Panc1 (cell line): ENCODE measurements around the gene THRB. TPM values are rescaled to one million over a fixed set of nuclear protein-coding genes. Genes with fewer than 3 reads are reported as not detected.

Experiments used
- ATAC-seq: fragments of 200-7000 bp; cut with Tn5 transposase; 2 replicates; pipeline ENCODE4 v1.9.1; 2020; ENCODE audit warnings: mild to moderate bottlenecking, moderate library complexity
- BruUV-seq: library from RNA; stranded (reverse); fragments of 400-500 nt; replicated peaks from 2 replicates; lab custom pipeline; 2021; lab: Mats Ljungman, UMichigan
- CTCF ChIA-PET: fragments of 300-600 bp; sonication (Branson Sonifier 250); formaldehyde crosslinking; loops from one replicate; lab custom pipeline; 2022; ENCODE audit warnings: antibody characterized with exemption; lab: Charles Lee
- POLR2A ChIA-PET: fragments of 300-600 bp; sonication (Branson Sonifier 250); formaldehyde crosslinking; loops from one replicate; lab custom pipeline; 2022; ENCODE audit warnings: antibody characterized with exemption; lab: Charles Lee
- DNase-seq: peaks from one replicate; pipeline ENCODE4 v3.0.0-alpha.2; 2010; ENCODE audit warnings: low read depth, low spot score
- H3K27ac ChIP-seq: 2 replicates; pipeline ENCODE4 v1.5.1; 2011; ENCODE audit warnings: mild to moderate bottlenecking, low read length, inconsistent platforms
- H3K27me3 ChIP-seq: fragments of 200-500 bp; sonication (Bioruptor generic); 2 replicates; pipeline ENCODE4 v1.6.0; 2014; ENCODE audit warnings: low read length, inconsistent platforms; ENCODE audit not compliant: control insufficient read depth, insufficient read depth
- H3K36me3 ChIP-seq: fragments of 200-500 bp; sonication (Bioruptor generic); 2 replicates; pipeline ENCODE4 v1.5.1; 2014; ENCODE audit warnings: inconsistent platforms, mild to moderate bottlenecking, low read length, moderate library complexity; ENCODE audit not compliant: control insufficient read depth, insufficient read depth
- H3K4me1 ChIP-seq: 2 replicates; pipeline ENCODE4 v1.5.1; 2011; ENCODE audit warnings: inconsistent platforms, mild to moderate bottlenecking, low read length, moderate library complexity; ENCODE audit not compliant: control insufficient read depth, insufficient read depth
- H3K4me3 ChIP-seq, 2 experiments: 2 replicates each; pipeline ENCODE4 v1.5.1; 2011 to 2012; ENCODE audit warnings: low read depth in 2 of 2, low read length in 2 of 2, mild to moderate bottlenecking in 2 of 2, inconsistent platforms in 1 of 2, moderate library complexity in 1 of 2
- H3K9me3 ChIP-seq: fragments of 200-500 bp; sonication (Bioruptor generic); 2 replicates; pipeline ENCODE4 v1.5.1; 2014; ENCODE audit warnings: low read depth, mild to moderate bottlenecking, inconsistent platforms, low read length, moderate library complexity; ENCODE audit not compliant: control insufficient read depth, insufficient read depth
- CTCF ChIP-seq: fragments of 450-650 bp; IDR thresholded peaks from 2 replicates; pipeline ENCODE4 v1.5.1; 2017; ENCODE audit warnings: mild to moderate bottlenecking
- POLR2AphosphoS5 ChIP-seq: IDR thresholded peaks from 2 replicates; pipeline ENCODE4 v1.6.1; 2012; ENCODE audit warnings: mild to moderate bottlenecking, low read depth, low read length, moderate library complexity
- REST ChIP-seq, 2 experiments: IDR thresholded peaks; 2 replicates each; pipeline ENCODE4 v1.6.1; 2011 to 2012; ENCODE audit warnings: low read depth in 2 of 2, control low read depth in 1 of 2, low read length in 1 of 2, mild to moderate bottlenecking in 1 of 2, moderate library complexity in 1 of 2; ENCODE audit not compliant: insufficient read depth in 1 of 2
- SIN3A ChIP-seq: IDR thresholded peaks from 2 replicates; pipeline ENCODE4 v1.6.1; 2012; ENCODE audit warnings: low read depth, mild to moderate bottlenecking, low read length, moderate library complexity, borderline replicate concordance; ENCODE audit not compliant: insufficient read depth
- TCF7L2 ChIP-seq: IDR thresholded peaks from 2 replicates; pipeline ENCODE4 v1.6.1; 2011; ENCODE audit warnings: mild to moderate bottlenecking, low read depth, low read length, inconsistent platforms
- in situ Hi-C: cut with HindIII; loops from 2 replicates; pipeline ENCODE4 v1.10.0; 2016; ENCODE audit warnings: low sequenced_read_pairs, low pct_unique_long_range_greater_than_20kb
- intact Hi-C: fragments of 100-400 bp; cut with micrococcal nuclease; formaldehyde crosslinking; loops from one replicate; pipeline ENCODE4 v1.10.0; 2022; ENCODE audit not compliant: unreplicated experiment
- total RNA-seq: library from RNA; stranded (reverse); gene quantifications from one replicate; pipeline ENCODE4 v1.2.1, GENCODE V29; 2021; ENCODE audit not compliant: unreplicated experiment

Gene THRB
- total RNA-seq, 1 experiment from 2014 or later: 3.9 TPM

- BruUV-seq: no TSS peak
- POLR2A ChIA-PET: no interaction called here
- no peak for DNase-seq
- H3K27ac ChIP-seq: no peak overlapping the region
- no peak overlapping the region for H3K4me3 ChIP-seq
- TF ChIP-seq REST (IDR thresholded peaks at IDR 0.05; ENCODE audit: insufficient read depth in 1 of 2, low read depth in 2 of 2, low read length in 1 of 2) (no peak), CTCF (no peak), POLR2AphosphoS5 (no peak), SIN3A (no peak), TCF7L2 (no peak)
- no peaks in the 10 kb centered on the region for H3K27me3 ChIP-seq
- H3K36me3 ChIP-seq: no peaks in the 10 kb centered on the region
- intact Hi-C loops: no loop called here
- no peaks in the 10 kb centered on the region for H3K9me3 ChIP-seq
- no peaks in the 10 kb centered on the region for H3K4me1 ChIP-seq
- in situ Hi-C loops: no loop called here
- CTCF ChIA-PET: interaction anchor here (0.5 to 0.6 kb wide), 2 partner anchors 20 to 31 kb away, joined by 3 to 8 read pairs; no protein-coding TSS in a partner anchor
- no peak for ATAC-seq
Observed at GRCh38 chr3:24166515-24166914, 328.1 kb downstream of the THRB start.

- in situ Hi-C loops: no loop called here
- ChIA-PET POLR2A (interaction anchor here (0.7 kb wide), 1 partner anchor 478 kb away, joined by 3 read pairs; no protein-coding TSS in a partner anchor), CTCF (no interaction called here)
- no peaks in the 10 kb centered on the region for H3K9me3 ChIP-seq
- no peaks in the 10 kb centered on the region for H3K27me3 ChIP-seq
- intact Hi-C loops: no loop called here
- H3K4me1 ChIP-seq: no peaks in the 10 kb centered on the region
- DNase-seq (no peak), ATAC-seq (no peak)
- H3K27ac ChIP-seq: no peak overlapping the region
- no TSS peak for BruUV-seq
- TF ChIP-seq POLR2AphosphoS5: no peak
- TF ChIP-seq SIN3A: no peak
- TF ChIP-seq REST (IDR thresholded peaks at IDR 0.05; ENCODE audit: insufficient read depth in 1 of 2, low read depth in 2 of 2, low read length in 1 of 2): no peak
- no peak for TF ChIP-seq TCF7L2
- no peak for TF ChIP-seq CTCF
- no peaks in the 10 kb centered on the region for H3K36me3 ChIP-seq
- no peak overlapping the region for H3K4me3 ChIP-seq
Observed at GRCh38 chr3:24165603-24165982, 329.1 kb downstream of the THRB start.
